ENCODE results near the gene KAT14.
"Not testable (repeated sequence)": the region's sequence is repeated elsewhere in the genome, so short reads cannot be mapped to it uniquely, and the experiment has no call there.

KAT14 gene

DNA sequence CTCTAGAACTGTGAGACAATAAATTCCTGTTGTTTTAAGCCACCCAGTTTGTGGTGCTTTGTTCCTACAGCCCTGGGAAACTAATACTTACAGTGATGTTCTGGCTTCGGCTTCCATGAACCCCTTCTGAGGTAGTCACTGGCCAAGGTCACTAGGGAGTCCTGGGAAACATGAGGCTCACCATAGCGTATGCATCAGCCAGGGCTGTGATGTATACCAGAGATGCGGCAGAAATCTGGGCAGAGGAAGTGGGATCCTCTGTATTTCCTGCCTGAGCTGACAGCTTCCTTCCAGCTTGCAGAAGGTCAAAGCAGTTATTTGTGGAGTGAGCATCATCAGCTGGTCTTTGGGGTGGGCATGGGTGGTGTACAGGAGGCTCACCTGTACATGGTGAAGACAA is 27.9 kb downstream of the KAT14 start:
- DNase-seq: no peak

DNA sequence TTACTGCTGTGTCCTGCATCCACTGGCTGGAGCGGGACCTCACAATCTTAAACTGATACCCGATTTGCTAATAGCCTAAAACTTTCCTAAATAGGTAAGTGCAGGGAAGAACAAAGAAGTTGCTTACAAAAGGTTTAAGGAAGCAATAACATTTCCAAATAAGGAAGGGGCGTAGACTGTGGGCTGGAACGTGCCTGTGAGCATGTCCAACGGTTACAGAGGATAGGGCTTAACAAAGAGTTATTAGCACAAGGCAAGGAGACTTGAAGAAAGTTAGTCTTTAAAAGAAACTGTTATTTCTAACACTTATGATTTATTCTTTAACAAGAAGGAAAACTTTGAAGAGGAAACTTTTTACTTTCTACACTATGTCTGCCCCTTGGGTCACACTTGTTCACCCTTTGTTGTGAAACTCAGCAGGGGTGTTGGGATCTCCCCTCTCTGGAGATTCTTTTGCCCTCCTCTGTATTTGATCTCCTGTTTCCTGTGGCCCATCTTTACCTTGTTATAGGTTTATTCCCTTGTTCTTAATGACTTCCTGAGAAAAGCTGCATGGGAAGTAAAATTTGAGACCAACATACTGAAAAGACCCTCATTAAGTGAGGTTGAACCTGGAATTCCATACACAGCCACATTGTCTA is 28.7 kb downstream of the KAT14 start:
- DNase-seq: no peak

DNA sequence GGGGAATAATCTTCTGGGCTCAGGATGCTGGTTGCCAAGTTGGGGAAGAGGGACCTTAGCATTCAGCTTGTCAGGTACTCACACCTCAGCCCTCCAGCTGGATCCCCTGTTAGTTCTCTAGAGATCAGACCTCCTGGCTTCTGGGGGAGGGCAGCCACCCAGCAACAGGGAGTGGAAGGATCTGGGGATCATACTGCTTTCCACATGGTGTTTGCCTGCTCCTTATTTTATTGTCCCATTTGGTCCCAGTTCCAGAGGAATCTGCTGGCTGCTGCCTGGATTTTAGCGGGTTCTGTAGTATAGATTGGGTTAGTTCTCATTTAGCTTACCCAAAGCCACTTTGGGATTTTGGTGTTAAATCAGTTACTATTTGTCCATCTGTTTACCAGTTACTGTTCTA is 29.3 kb downstream of the KAT14 start:
- no peak for DNase-seq

DNA sequence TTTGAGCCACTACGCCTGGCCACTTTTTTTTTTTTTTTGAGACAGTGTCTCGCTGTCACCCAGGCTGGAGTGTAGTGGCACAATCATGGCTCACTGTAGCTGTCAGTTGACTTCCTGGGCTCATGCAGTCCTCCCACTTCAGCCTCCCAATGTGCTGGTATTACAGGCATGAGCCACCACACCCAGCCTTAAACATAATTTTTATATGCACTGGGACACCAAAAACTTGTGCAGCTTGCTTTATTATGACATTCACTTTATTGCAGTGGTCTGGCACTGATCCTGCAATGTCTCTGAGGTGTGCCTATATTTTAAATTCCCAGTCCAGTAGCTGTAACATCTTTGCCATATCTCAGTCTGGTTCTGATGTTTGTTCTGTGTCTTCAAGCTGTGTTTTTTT is 34.7 kb downstream of the KAT14 start:
- no peak for DNase-seq

DNA sequence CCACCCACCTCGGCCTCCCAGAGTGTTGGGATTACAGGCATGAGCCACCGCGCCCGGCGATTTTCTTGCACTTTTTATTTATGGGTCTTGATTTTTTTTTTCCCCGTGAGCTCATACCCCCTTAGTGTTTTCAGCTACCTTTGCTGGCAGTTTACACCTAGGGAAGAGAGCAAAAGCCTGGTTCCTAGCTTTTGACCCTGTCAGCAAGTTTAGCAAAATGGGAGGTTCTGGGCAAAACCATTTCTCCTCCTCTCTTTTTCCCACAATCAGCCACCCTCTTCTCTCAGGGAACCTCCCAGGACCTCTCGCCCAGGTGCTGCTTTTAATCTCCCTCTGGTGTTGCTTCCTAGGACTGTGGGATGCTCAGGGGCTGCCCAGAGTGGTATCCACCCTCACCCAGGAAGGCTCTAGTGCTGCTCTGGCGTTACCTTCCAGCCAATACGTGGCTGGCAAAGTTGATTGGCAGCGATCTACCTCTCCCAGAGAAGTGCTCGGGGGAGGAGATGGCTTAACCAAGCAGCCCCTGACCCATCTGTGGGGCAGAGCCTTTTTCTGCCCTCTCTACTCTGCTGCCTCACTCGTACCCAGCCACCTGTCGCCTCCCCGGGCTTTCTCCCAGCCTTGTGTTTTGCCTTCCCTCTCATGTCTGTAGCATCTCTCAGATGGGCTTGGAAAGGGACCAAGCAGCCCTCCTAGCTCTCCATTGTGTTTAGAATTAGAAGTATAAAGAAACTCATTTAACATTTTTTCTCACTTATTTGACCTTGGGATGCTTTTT is 37.4 kb downstream of the KAT14 start:
- DNase-seq: no peak

DNA sequence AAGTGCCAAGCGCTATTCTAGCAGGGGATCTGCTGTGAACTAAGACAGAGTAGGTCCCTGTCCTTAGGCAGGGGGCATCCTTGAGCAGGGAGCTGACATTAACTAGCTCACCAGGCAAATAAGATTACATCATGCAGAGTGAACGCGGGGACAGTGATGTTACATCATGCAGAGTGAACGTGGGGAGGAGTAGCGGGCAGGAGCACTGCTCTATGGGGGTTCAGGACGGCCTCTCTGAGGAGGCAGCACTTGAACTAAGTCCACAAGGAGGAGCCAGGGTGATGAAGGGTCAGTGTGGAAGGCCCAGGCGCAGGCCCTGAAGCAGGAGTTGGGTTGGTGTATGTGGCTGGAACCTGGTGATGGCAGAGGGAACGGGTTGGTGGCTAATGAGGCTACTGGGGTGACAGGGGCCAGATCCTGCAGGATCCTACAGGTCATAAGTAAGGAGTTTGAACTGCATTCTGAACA is 38.7 kb downstream of the KAT14 start:
- no peak for DNase-seq

DNA sequence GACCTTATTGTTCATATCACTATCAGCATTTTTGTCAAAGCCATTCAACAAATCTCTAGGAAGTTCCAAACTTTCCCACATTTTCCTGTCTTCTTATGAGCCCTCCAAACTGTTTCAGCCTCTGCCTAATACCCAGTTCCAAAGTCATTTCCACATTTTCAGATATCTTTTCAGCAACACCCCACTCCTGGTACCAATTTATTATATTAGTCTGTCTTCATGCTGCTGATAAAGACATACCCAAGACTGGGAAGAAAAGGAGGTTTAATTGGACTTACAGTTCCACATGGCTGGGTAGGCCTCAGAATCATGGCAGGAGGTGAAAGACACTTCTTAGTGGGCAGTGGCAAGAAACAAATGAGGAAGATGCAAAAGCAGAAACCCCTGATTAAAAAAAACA is 42.7 kb downstream of the KAT14 start:
- not testable (repeated sequence) for DNase-seq

DNA sequence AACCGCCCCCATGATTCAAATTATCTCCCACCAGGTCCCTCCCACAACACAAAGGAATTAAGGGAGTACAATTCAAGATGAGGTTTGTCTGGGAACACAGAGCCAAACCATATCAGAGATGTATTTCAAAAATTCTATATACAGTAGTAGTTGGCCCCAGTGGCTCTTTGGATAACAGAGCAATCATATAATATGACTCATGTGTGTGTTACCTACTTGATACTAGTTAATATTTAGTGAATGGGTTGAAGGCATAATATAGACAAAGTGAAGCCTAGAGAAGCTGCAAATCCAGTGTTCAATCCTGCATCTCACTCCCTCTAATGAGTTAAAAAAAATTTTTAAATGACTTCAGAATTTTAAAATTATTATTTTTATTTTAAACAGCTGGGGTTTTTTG is 43.2 kb downstream of the KAT14 start:
- DNase-seq: no peak

DNA sequence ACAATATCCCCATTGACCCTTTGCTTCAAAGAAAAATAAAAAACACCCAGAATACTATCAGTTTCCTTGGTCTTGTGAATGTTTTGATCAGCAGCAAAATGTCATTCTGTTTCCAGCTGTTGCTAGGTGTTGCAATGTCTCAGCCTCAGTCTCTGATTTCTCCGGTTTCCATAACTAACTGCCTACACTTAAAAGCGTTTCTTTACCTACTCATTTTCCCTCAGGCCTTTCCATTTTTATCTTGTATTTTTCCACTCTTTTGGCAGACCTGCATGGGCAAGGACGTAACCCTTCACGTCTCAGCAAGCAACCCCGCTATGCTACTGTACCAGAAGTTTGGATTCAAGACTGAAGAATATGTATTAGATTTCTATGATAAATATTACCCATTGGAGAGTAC is 49.4 kb downstream of the KAT14 start:
- no peak for DNase-seq

DNA sequence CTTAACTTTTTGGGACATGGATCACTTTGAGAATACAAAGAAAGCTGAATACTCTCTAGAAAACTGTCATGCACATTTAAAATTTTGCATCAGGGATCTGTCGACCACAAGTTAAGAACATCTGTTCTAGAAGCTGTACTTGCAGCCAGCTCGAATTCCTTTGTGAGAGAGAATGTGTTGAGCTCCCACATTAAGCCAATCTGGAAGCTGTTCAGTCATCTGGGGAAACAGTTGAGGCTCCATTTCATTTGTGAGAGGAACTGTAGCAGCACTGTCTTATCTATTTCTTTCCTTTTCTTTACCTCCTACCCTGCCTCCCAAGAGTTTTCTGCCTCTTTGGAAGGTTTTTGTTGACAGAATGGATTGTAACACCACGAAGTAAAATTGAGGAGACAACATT is 50.8 kb downstream of the KAT14 start:
- no peak for DNase-seq

DNA sequence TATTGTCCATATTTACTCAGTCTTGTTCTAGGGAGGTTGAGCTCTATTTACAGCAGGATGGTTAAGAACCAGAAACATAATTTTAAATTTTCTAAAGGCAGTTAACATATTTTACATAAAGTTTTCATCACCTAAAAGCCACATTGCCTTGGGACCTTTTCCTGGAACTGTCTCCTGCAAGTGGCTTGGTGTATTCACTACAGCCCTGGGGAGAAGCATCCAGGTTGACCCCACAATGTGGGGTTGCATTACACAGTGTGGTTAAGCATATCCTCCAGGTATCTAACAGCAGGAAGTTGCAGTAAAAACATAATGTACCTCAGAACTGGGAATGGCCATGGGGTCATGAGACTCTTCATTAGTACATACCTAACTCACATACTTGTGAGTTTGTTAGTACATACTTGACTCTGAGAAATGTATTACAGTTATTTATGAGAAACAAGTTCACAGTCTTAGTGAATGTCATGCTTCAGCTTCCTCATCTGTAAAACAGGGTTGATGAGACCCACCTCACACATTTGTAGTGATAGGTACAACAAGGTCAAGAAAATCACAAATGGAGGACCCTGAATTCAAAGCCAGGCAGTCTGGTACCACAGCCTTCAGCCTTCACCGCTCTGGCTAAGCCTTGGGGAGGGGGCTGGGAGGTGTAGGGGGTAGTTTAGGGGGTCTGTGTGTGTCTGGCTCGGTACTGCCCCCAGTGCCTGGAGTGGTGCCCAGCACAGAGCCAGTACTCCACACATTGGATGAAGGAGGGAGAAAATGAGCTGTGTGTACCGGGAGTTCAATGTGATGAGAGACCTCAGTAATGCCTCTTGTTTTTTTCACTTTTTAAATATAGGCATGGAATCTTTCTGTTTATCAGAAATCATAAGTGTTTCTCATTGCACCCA is 52.9 kb downstream of the KAT14 start:
- no peak for DNase-seq

DNA sequence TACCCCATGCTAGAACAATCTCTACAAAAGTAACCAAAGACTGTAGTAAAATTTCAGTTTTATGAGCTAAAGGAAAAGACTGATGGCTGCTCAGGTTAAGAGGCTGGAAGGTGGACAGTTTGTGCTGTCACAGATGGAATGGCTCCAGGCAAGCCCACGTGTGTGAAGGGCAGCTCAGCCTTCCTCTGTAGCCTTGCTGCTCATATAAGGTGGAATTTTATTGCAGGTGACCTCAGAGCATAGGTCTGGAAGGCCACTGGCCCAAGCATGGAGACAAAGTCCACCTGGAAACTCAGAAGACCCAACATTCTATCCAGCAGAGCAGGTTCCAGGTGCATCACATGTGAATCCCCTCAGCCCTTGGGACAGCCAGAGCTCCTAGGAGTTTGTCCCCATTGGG is 53.6 kb downstream of the KAT14 start:
- no peak for DNase-seq

DNA sequence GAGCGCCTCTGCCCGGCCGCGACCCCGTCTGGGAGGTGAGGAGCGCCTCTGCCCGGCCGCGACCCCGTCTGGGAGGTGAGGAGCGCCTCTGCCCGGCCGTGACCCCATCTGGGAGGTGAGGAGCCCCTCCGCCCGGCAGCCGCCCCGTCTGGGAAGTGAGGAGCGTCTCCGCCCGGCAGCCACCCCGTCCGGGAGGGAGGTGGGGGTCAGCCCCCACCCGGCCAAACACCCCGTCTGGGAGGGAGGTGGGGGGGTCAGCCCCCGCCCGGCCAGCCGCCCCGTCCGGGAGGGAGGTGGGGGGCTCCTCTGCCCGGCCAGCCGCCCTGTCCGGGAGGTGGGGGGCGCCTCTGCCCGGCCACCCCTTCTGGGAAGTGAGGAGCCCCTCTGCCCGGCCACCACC is 56.8 kb downstream of the KAT14 start:
- not testable (repeated sequence) for DNase-seq

DNA sequence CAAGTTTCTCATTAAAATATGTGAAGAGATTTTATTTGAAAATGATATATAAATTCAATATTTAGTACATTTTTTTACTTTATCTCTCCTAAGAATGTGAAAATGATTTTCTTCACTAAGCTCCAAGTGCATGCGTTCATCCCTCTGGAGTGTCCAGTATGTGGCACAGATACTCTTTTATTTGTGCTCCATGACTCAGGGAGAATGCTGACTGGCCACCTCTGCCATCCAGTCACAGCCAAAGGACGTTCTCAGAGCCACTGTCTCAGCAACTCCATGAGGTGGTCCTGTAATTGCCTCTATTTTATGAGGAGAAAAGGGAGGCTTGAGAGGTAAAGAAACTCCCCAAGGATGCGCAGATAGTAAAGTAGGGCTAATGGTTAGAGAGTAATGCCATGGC is 58.3 kb downstream of the KAT14 start:
- no peak for DNase-seq

DNA sequence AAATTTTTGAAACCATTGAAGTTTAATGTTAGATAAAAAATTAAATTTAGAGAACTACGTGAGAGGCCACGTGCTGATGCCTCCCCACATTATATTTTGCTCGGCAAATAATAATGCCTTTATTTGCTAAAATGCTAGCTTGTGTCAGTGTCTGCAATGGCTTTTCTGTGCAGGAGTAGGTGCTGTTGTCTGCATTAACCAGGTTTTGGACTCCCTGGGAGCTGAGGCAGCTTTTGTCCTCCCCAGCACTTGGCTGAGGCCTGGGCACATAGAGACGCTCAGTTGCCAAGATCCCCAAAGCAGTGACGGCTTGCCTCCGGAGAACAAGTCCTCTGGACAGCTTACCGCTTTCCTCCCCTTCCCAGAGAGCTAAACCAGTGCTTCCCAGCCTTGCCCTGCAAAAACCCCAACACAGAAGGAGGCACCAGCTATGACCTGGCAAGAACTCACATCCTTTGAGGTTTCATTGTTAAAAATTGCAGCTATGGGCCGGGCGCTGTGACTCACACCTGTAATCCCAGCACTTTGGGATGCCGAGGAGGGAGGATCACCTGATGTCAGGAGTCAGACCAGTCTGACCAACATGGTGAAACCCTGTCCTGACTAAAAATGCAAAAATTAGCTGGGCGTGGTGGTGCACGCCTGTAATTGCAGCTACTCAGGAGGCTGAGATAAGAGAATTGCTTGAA is 59.9 kb downstream of the KAT14 start:
- DNase-seq: no peak

DNA sequence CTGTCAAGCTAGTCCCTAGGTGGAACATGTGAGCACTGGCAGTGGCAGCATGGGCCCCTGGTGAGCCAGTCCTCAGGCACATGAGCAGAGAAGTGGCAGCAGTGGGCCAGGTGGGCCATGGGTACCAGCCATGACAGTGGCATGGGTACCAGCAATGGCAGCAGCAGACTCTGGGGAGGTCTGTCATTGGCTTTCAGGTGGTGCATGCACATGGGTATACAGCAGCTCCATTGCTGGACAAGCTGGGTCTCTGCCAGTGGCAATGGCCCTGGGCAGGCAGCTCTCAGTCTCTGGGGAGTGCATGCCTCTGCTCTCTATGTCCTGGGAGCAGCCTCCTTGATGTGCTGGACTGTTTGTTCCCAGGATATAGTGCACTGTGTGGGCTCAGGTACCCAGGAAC is 65.3 kb downstream of the KAT14 start:
- DNase-seq: no peak

DNA sequence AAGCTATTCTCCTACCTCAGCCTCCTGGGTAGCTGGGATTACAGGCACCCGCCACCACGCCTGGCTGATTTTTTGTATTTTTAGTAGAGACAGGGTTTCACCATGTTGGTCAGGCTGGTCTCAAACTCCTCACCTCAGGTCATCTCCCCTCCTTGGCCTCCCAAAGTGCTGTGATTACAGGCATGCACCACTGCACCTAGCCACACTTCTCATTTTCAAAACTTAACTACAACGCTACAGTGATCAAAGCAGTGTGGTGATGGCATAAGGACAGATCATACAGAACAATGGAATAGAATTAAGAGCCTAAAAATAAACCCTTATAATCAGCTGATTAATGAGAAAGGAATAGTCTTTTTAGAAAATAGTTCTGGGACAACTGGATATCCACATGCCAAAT is 66.0 kb downstream of the KAT14 start:
- DNase-seq: not testable (repeated sequence)

DNA sequence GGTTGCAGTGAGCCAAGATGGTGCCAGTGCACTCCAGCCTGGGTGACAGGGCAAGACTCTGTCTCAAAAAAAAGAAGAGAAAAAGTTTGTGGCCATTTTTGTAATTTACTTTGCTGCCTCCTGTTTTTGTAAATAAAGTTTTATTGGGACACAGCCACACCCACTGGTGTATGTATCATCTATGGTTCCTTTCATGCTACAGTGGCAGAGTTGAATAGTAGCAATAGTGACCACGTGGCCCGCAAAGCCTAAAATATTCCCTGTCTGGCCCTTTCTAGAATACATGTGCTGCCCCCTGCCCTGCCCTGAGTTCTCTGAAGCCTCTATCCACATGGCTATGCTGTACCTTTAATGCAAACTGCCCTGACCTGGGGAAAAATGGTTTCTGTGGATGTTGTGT is 75.3 kb downstream of the KAT14 start:
- no peak for DNase-seq

DNA sequence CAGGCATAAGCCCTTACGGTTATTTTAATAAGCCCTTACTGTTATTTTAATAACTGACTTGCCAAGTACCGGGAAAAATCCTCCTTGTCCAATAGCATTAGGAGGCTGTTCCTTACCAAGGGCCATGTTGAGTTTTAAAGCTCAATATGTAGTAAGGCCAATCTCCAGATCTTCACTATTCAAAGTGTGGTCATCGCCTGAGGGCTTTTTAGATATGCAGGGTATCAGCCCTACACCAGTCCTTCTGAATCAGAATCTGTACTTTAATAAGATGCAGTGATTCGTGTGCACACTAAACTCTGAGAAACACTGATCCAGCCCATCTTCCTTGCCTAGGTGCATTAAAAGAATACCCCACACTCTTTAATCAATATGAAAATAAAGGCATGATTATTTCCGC is 77.9 kb downstream of the KAT14 start:
- no peak for DNase-seq

DNA sequence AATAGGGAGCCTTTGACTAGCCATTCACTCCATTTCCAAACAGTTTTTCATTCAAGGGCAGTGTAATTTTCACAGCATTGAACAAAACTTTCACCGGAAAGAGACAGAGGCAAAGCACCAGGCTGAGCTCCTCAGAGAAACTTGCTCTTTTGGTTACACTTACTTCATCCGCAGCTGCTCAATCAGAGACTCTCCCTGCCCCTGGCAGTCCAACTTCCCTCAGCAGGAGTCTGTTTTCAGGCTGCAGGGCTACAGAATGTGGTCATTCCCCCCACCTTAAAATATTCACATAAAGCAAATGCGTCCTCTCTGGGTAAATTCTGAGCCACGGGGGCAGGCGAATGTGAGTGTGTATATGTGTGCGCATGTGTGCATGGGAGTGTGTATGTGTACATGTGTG is 80.6 kb downstream of the KAT14 start:
- DNase-seq: no peak

DNA sequence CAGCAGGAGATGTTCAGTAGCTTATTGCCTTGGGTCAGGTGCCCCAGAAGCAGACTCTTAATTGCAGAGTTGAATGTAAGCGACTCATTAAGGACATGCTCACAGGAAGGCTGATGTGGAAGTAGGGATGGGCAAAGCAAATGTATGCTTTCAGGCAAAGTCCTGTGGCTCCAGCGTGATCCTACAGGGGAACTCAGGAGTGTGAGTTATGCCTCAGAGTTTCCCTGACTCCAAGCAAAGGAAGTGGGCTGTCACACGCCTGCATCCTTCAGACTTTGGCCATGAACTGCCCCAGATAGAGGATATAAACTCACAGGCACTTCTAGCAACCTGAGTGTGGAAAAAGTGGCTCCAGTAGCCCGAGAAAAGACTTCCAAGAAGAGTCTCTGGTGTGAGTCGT is 85.7 kb downstream of the KAT14 start:
- DNase-seq: no peak

DNA sequence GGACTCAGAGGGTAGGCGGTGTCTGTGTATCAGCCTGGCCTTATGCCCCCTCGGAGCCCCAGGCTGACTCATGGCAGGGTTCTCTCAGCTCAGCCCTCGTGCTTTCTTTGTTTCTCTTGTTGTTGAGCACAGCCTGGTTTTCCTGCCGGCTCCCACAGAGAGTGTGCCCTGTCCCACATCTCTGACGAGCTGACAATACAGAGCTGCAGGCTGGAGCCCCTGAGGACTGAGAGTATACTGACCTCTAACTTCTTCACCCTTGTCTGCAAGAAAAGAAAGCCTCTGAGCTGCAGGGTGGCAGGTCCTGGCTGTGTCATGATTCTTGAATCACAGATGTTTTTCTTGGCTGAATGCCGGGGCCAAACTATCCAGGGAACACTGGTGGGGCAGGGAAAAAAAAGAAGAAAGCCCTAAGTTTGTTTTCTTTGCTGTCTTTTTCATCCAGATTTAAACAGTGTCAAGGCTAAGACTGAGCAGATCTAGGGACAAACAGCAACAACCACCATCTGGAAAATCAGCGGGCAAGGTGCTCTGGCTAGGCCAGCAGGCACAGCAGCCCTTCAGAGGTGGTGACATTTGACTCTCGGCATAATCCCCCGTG is 87.4 kb downstream of the KAT14 start:
- DNase-seq: no peak

DNA sequence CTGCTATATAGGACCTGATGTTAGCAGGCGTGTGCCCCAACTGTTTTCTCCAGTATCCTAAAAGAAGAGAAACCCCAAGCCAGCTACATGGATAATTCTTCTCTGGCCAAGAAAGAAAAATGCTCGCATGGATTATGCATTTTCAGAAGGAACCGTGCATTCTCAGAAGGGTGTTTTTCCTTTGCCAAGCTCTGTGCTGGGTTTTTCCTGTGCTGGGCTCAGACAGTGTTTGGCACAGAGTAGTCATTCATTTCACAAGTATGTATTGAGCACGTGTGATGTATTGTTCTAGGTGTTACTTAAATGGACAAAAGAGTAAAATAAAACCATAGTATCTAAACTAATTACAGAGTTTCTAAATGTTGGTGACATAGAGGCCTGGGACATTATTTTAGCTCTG is 88.0 kb downstream of the KAT14 start:
- no peak for DNase-seq
